ENCODE results near the gene GLP1R. TPM values are rescaled to one million over a fixed set of nuclear protein-coding genes. Genes with fewer than 3 reads are reported as not detected.
A peak's percentile ranks its signal among the peaks of the same experiment; 100 is the strongest.

The GLP1R gene
- total RNA-seq, 3 donors from 2014 or later: 0.33 to 0.73 TPM; not detected in 1

GRCh38 chr6:39080246-39080875 is 31.8 kb downstream of the GLP1R start:
- Histone ChIP-seq H3K27me3 (no peaks in the 10 kb centered on the region), H3K27ac (no peak overlapping the region), H3K4me1 (no peaks in the 10 kb centered on the region), H3K36me3 (no peaks in the 10 kb centered on the region), H3K4me3 (no peak overlapping the region), H3K9me3 (no peaks in the 10 kb centered on the region)
- intact Hi-C loops (cut with DNase I; ENCODE audit: low total_unique reads): no loop called here
- TF ChIP-seq POLR2AphosphoS5 (IDR thresholded peaks at IDR 0.05) (no peak), CTCF (IDR thresholded peaks at IDR 0.05) (no peak), POLR2A (IDR thresholded peaks at IDR 0.05) (no peak)
- no peak for DNase-seq (ENCODE audit: low spot score in 2 of 2)

GRCh38 chr6:39082310-39082709 is 33.7 kb downstream of the GLP1R start:
- no peak for DNase-seq (ENCODE audit: low spot score in 2 of 2)
- no peak overlapping the region for H3K4me3 ChIP-seq
- no peaks in the 10 kb centered on the region for H3K27me3 ChIP-seq
- H3K4me1 ChIP-seq: no peaks in the 10 kb centered on the region
- no peak for TF ChIP-seq POLR2AphosphoS5 (IDR thresholded peaks at IDR 0.05)
- no peak for TF ChIP-seq POLR2A (IDR thresholded peaks at IDR 0.05)
- no peak for TF ChIP-seq CTCF (IDR thresholded peaks at IDR 0.05)
- no peaks in the 10 kb centered on the region for H3K36me3 ChIP-seq
- intact Hi-C loops (cut with DNase I; ENCODE audit: low total_unique reads): no loop called here
- H3K27ac ChIP-seq: no peak overlapping the region
- H3K9me3 ChIP-seq: no peaks in the 10 kb centered on the region

- DNase-seq (ENCODE audit: low spot score in 2 of 2): no peak
- H3K4me3 ChIP-seq: no peak overlapping the region
- no peak overlapping the region for H3K27ac ChIP-seq
- intact Hi-C loops (cut with DNase I; ENCODE audit: low total_unique reads): no loop called here
- H3K9me3 ChIP-seq: no peaks in the 10 kb centered on the region
- TF ChIP-seq POLR2AphosphoS5 (IDR thresholded peaks at IDR 0.05) (no peak), POLR2A (IDR thresholded peaks at IDR 0.05) (no peak), CTCF (IDR thresholded peaks at IDR 0.05) (no peak)
- H3K27me3 ChIP-seq: no peaks in the 10 kb centered on the region
- H3K36me3 ChIP-seq: no peaks in the 10 kb centered on the region
- no peaks in the 10 kb centered on the region for H3K4me1 ChIP-seq
Observed at GRCh38 chr6:39083231-39083634, 34.7 kb downstream of the GLP1R start.

- intact Hi-C loops (cut with DNase I; ENCODE audit: low total_unique reads): no loop called here
- Histone ChIP-seq H3K4me1 (no peaks in the 10 kb centered on the region), H3K36me3 (no peaks in the 10 kb centered on the region), H3K27me3 (no peaks in the 10 kb centered on the region), H3K27ac (no peak overlapping the region), H3K4me3 (no peak overlapping the region), H3K9me3 (no peaks in the 10 kb centered on the region)
- no peak for TF ChIP-seq POLR2AphosphoS5 (IDR thresholded peaks at IDR 0.05)
- DNase-seq (ENCODE audit: low spot score in 2 of 2): peak in 1 of 2 donors; percentile 33
Observed at GRCh38 chr6:39084506-39084905, 35.9 kb downstream of the GLP1R start.

GRCh38 chr6:39085129-39085797 is 36.7 kb downstream of the GLP1R start:
- Histone ChIP-seq H3K36me3 (no peaks in the 10 kb centered on the region), H3K4me3 (no peak overlapping the region), H3K4me1 (no peaks in the 10 kb centered on the region), H3K27me3 (no peaks in the 10 kb centered on the region), H3K27ac (no peak overlapping the region), H3K9me3 (no peaks in the 10 kb centered on the region)
- no peak for DNase-seq (ENCODE audit: low spot score in 2 of 2)
- intact Hi-C loops (cut with DNase I; ENCODE audit: low total_unique reads): no loop called here
- TF ChIP-seq POLR2AphosphoS5 (IDR thresholded peaks at IDR 0.05): no peak
- no peak for TF ChIP-seq CTCF (IDR thresholded peaks at IDR 0.05)
- no peak for TF ChIP-seq POLR2A (IDR thresholded peaks at IDR 0.05)

Data from breast epithelium (tissue), 4 donors.